HG03342 (cell line): Measurements from ENCODE around the gene DLEC1.
"Not testable (repeated sequence)": the region's sequence is repeated elsewhere in the genome, so short reads cannot be mapped to it uniquely, and the experiment has no call there.

ENCODE experiments used
- ATAC-seq: cut with Tn5 transposase; IDR thresholded peaks from one replicate; pipeline ENCODE4 v1.9.1; 2021; ENCODE audit warnings: mild to moderate bottlenecking, moderate library complexity; ENCODE audit not compliant: unreplicated experiment

DLEC1 gene

GRCh38 chr3:38152609-38153008 is 113.6 kb downstream of the DLEC1 start:
- ATAC-seq: no peak

GRCh38 chr3:38153221-38153620 is 114.2 kb downstream of the DLEC1 start:
- no peak for ATAC-seq

GRCh38 chr3:38154033-38154494 is 115.1 kb downstream of the DLEC1 start:
- no peak for ATAC-seq

GRCh38 chr3:38154625-38155255 is 115.7 kb downstream of the DLEC1 start:
- ATAC-seq: no peak

- ATAC-seq: no peak
Observed at GRCh38 chr3:38155825-38156224, 116.8 kb downstream of the DLEC1 start.

- no peak for ATAC-seq
Observed at GRCh38 chr3:38157117-38157516, 118.1 kb downstream of the DLEC1 start.

GRCh38 chr3:38157595-38157994 is 118.6 kb downstream of the DLEC1 start:
- no peak for ATAC-seq

- ATAC-seq: no peak
Observed at GRCh38 chr3:38158472-38158871, 119.5 kb downstream of the DLEC1 start.

- not testable (repeated sequence) for ATAC-seq
Observed at GRCh38 chr3:38160704-38161103, 121.7 kb downstream of the DLEC1 start.

GRCh38 chr3:38163117-38163840 is 124.3 kb downstream of the DLEC1 start:
- ATAC-seq: no peak

- ATAC-seq: no peak
Observed at GRCh38 chr3:38163841-38164642, 125.0 kb downstream of the DLEC1 start.

GRCh38 chr3:38164643-38164951 is 125.6 kb downstream of the DLEC1 start:
- ATAC-seq: no peak

GRCh38 chr3:38164952-38165721 is 126.1 kb downstream of the DLEC1 start, which contains the start of gene OXSR1:
Gene OXSR1 (plus strand): TSS chr3:38165537. CDS start chr3:38165877, 340 bp downstream.
- ATAC-seq: peak; percentile 92

GRCh38 chr3:38165722-38166387 is 126.8 kb downstream of the DLEC1 start:
- no peak for ATAC-seq

- ATAC-seq: no peak
Observed at GRCh38 chr3:38167591-38167990, 128.6 kb downstream of the DLEC1 start.

GRCh38 chr3:38168151-38169026 is 129.4 kb downstream of the DLEC1 start:
- ATAC-seq: no peak

- no peak for ATAC-seq
Observed at GRCh38 chr3:38169027-38169317, 130.0 kb downstream of the DLEC1 start.

- ATAC-seq: no peak
Observed at GRCh38 chr3:38170722-38171121, 131.7 kb downstream of the DLEC1 start.

- ATAC-seq: no peak
Observed at GRCh38 chr3:38171622-38172021, 132.6 kb downstream of the DLEC1 start.
